GM12865 (cell line): ENCODE results near the gene KLF8.
"Not testable (repeated sequence)": the region's sequence is repeated elsewhere in the genome, so short reads cannot be mapped to it uniquely, and the experiment has no call there.

ENCODE experiments used
- DNase-seq: peaks from one replicate; pipeline ENCODE4 v3.0.0; 2010; ENCODE audit warnings: low read depth
- H3K4me3 ChIP-seq: 2 replicates; pipeline ENCODE4 v1.5.1; 2011; ENCODE audit warnings: mild to moderate bottlenecking, low read depth, low read length, control low read depth
- TF ChIP-seq, protein P1 (sequence below): IDR thresholded peaks from 2 replicates; pipeline ENCODE4 v1.5.1; 2011; ENCODE audit warnings: low read length, control low read depth, low read depth, inconsistent platforms; ENCODE audit not compliant: insufficient read depth; ENCODE audit errors: missing control alignments

The KLF8 gene

DNA sequence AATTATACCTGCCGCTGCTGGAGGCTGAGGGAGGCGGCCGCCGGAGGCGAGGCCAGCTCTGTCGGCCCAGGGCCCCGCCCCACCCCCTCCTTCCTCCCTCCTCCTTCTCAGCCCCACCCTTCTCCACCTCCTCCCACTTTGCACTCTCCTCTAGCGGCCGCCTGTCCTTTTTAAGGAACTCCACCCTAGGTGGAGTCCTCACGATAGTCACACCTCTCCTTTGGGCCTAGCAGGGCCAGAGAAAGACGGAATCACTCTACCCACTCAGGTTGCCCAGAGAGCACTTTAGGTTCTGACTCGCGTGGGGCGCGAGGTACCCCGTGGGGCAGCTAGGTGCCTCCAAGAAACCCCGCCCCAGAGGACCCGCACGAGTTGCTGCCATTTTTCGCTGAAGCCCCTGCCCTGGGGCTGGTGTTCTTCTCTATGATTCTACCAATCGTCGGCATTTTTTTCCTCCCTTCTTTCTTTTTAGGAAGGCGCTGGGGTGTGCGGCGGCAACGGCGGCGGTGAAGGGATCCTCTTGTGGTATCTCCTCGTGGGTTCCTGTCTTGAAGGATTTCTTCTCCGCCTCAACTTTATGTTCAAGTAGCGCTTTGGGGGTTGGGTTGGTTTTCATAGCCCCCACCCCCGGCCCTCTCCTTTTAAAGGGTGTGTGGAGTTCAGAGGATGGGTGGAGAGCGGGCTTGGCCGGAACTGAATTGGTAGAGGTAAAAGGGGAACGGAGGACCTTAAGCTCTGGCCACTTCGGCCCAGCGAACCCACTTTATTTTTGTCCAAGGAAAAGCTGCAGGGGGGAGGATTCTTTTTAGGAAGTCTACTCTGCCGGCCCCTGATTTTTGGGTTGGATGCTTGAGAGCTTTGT, at the start of gene KLF8:
Gene KLF8 (plus strand): TSS at position 136 of the 862 bp plus-strand sequence. CDS start 979 bp downstream, outside the sequence.
- peak; percentile 78 for DNase-seq
- peak within 1 kb of the TSS; percentile 79 for H3K4me3 ChIP-seq
- TF ChIP-seq, protein P1, sequence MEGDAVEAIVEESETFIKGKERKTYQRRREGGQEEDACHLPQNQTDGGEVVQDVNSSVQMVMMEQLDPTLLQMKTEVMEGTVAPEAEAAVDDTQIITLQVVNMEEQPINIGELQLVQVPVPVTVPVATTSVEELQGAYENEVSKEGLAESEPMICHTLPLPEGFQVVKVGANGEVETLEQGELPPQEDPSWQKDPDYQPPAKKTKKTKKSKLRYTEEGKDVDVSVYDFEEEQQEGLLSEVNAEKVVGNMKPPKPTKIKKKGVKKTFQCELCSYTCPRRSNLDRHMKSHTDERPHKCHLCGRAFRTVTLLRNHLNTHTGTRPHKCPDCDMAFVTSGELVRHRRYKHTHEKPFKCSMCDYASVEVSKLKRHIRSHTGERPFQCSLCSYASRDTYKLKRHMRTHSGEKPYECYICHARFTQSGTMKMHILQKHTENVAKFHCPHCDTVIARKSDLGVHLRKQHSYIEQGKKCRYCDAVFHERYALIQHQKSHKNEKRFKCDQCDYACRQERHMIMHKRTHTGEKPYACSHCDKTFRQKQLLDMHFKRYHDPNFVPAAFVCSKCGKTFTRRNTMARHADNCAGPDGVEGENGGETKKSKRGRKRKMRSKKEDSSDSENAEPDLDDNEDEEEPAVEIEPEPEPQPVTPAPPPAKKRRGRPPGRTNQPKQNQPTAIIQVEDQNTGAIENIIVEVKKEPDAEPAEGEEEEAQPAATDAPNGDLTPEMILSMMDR: no peak

DNA sequence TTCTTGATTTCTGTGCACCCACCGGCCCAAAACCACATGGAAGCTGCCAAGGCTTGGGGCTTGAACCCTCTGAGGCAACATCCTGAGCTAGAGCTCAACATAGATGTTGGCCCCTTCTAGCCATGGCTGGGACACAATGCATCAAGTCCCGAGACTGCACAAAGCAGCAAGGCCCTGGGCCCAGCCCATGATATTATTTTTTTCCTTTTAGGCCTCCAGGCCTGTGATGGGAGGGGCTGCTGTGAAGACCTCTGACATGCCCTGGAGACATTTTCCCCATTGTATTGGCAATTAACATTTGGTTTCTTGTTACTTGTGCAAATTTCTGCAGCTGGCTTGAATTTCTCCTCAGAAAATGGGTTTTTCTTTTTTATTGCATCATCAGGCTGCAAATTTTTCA, 25.2 kb upstream of the KLF8 start:
- not testable (repeated sequence) for H3K4me3 ChIP-seq, DNase-seq

DNA sequence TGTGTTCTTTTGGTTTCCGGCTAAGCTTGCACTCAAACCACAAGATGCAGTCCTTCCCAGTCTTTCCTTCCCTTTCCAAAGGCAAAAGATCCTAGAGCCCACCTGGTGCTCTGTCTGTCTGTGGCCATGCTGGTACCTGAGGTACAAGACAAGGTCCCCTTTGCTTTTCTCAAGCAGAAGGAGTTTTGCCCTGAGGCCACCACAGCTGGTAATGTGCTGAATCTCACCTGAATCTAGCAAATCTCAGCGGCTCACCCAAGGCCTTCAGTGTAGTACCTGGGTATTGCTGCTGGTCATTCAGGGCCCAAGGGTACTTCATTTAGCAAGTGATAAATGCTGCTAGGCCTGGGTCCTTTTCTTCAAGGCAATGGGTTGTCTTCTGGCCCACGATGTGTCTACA, 20.5 kb upstream of the KLF8 start:
- no peak for DNase-seq
- TF ChIP-seq, protein P1: no peak
- H3K4me3 ChIP-seq: no peak overlapping the region

DNA sequence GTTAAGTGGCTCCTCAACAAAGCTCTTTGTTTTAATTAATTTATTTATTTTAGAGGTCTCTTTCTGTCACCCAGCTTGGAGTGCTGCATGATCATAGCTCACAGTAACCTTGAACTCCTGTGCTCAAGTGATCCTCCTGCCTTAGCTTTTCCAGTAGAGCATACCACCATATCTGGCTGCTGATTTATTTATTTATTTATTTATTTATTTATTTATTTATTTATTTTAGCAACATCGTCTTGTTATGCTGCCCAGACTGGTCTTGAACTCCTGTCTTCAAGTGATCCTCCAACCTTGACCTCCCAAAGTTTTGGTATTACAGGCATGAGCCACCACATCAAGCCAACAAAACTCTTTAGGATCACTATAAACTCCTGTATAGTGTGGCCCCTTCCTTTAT, 15.8 kb upstream of the KLF8 start:
- H3K4me3 ChIP-seq: no peak overlapping the region
- TF ChIP-seq, protein P1: no peak
- DNase-seq: no peak

DNA sequence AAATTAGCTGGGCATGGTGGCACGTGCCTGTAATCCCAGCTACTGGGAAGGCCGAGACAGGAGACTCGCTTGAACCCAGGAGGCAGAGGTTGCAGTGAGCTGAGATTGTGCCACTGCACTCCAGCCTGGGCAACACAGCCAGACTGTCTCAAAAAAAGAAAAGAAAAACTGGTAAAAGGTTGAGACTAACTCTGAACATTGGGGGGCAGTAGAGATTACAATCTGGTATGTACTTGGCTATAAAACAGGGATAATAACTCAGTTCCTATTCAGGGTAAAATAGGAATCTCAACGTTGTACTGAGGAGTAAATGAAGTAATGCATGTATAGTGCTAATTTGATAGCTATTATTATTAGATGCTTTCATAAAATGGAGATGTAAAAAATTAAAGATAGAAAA, 12.5 kb upstream of the KLF8 start:
- H3K4me3 ChIP-seq: no peak overlapping the region
- DNase-seq: peak; percentile 1
- TF ChIP-seq, protein P1: no peak

DNA sequence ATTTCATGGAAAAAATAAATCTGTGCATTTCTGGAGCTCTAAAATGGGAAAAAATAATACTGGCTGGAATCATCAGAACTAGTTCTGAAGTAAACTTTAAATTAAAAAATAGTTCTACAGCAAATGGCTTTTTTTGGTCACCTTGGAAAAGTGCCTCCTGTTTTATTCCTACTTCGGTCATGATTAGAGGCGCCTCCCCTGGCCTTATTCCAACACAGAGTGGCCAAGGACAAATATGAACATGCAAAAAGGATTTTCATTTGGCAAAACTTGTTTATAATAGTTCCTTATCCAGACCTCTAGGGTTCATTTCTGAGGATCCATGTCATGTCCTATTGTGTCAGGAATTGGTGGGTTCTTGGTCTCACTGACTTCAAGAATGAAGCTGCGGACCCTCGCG, 11.1 kb upstream of the KLF8 start:
- H3K4me3 ChIP-seq: no peak overlapping the region
- TF ChIP-seq, protein P1: no peak
- DNase-seq: no peak

DNA sequence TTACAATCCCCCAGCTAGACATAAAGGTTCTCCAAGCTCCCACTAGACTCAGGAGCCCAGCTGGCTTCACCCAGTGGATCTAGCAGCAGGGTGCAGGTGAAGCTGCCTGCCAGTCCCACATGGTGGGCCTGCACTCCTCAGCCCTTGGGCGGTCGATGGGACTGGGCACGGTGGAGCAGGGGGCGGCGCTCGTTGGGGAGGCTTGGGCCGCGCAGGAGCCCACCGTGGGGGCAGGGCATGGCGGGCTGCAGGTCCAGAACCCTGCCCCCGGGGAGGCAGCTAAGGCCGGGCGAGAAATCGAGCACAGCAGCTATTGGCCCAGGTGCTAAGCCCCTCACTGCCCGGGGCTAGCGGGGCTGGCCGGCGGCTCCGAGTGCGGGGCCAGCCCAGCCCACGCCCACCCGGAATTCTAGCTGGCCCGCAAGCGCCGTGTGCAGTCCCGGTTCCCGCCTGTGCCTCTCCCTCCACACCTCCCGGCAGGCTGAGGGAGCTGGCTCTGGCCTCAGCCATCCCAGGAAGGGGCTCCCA, 9.6 kb upstream of the KLF8 start:
- no peak overlapping the region for H3K4me3 ChIP-seq
- TF ChIP-seq, protein P1: no peak
- no peak for DNase-seq
